Stimulated activated CD8-positive, alpha-beta memory T cell treated with anti-CD3 and anti-CD28 coated beads, Interleukin-7, amount 100 ng/mL, for 48 hours (primary cell): ENCODE measurements around the gene GID8.
"Not testable (repeated sequence)": the region's sequence is repeated elsewhere in the genome, so short reads cannot be mapped to it uniquely, and the experiment has no call there.

ENCODE experiments used
- DNase-seq, 2 donors: peaks; one replicate each; pipeline ENCODE4 v3.0.0-alpha.2; 2020; ENCODE audit warnings: low read depth in 1 of 2; ENCODE audit errors: extremely low read depth in 1 of 2

Gene GID8

DNA sequence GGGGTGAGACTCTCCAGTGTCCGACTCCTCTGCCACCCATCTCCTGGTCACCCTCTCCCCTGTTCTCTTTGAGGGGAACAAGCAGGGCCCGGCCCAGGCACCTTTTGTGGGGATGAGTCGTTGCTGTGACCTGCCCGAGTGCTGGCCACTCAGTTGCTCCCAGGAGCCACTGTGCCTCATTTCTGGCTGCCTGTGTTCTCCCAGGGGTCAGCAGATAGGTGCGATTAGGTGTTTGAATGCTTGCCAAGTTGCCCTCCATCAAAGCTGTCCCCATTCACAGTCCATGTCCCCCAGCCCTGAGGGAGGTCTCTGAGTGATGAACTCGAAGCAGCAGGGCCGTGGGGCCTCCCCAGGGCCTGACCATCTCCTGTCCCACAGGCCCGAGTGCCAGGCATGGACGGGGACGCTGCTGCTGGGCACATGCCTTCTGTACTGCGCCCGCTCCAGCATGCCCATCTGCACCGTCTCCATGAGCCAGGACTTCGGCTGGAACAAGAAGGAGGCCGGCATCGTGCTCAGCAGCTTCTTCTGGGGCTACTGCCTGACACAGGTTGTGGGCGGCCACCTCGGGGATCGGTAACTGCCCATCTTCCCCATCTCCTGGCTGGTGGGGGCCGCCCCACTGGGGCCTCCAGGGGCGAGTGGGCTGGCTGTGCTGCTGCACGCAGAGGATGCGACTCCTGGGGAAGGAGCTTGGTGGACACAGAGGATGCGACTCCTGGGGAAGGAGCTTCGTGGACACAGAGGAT is 18.6 kb downstream of the GID8 start:
- DNase-seq, result no peak

- no peak for DNase-seq
Measured at GRCh38 chr20:62957136-62958117, 19.5 kb downstream of the GID8 start.

GRCh38 chr20:62958388-62959100 is 20.6 kb downstream of the GID8 start:
- DNase-seq, result no peak

DNA sequence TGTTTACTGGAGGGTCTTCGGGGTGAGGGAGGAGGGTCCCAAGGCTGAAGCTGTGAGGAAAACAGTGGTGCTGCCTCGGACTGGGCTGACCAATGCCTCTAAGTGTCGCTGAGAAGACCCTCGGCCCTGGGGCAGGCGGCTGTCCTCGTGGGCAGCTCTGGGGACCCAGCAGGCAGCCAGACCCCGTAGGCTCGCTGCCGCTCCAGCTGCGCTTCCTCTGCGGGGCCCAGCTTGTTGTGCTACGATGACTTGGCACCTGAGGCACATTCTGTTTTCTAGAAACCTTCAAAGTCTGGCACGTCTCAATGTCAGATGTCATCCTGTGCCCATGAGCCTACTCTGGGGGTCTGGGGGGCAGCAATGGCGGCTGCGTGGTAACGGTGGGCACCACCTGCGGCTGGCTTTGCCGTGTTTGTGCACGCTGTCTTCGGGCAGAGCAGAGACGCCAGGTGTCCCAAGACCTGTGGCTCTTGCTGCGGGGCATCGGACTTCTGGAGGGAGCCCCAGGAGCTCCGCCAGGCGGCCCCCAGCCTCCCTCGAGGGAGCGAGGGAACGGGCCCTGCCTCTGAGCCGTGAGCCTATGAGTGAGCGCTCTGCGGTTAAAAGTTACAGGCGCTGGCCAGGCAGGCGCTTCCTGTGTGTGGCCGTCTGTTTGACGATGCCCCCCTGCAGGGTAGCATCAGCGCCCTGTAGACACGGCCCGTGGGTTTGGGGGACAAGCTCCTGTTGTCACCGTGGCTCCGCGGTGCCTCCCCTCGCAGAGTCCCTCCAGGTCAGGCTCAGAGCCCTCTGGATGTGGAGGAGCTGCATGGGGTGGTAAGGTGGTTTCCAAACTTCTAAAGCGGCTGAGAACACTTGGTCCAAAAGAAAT is 21.4 kb downstream of the GID8 start:
- no peak for DNase-seq

GRCh38 chr20:62959998-62960436 is 22.1 kb downstream of the GID8 start:
- DNase-seq, result no peak

DNA sequence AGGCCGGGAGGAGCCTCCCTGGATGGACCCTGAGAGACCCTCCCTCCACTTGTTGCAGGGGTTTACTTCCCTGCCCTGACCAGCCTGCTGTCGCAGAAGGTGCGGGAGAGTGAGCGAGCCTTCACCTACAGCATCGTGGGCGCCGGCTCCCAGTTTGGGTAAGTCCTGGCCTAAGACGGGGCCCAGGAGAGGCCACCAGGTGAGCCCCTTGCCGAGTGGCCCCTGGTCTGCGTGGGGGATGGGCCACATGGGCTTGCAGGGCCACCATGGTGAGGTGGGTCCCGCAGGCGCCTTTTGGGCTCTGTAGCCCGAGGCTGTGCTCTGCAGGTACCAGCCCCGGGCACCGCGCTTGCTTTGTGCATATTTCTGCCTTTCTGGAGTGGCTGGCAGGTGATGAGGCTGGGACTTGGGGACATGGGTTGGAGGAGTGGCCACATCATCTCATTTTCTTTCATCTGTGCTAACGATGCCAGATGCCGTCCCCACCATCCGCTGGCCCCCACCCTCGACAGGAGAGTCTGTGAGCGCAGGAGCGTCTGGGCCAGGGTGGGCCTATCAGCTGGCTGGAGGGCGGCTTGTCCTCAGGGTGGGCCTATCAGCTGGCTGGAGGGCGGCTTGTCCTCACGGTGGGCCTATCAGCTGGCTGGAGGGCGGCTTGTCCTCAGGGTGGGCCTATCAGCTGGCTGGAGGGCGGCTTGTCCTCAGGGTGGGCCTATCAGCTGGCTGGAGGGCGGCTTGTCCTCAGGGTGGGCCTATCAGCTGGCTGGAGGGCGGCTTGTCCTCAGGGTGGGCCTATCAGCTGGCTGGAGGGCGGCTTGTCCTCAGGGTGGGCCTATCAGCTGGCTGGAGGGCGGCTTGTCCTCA is 22.7 kb downstream of the GID8 start:
- not testable (repeated sequence) for DNase-seq

GRCh38 chr20:62961310-62961783 is 23.4 kb downstream of the GID8 start:
- DNase-seq, result no peak

DNA sequence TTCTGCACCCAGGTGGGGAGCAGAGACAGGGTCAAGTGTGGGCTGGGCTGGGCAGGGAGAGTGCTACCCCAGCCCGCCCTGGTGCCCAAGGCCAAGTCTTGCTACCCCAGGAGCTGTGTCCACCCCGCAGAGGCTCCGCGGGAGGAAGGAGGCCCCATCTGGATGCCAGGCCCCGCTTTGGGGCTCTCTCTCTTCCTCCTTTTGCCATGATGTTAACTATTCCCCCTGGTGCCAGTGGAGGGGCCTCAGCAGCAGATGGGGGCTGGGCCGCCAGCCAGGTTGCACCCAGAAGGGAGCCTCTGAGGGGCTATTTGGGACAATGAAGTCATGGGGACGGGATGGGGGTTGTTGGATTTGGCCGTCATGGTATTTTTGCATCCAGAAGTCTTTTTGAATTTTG is 23.9 kb downstream of the GID8 start:
- no peak for DNase-seq

DNA sequence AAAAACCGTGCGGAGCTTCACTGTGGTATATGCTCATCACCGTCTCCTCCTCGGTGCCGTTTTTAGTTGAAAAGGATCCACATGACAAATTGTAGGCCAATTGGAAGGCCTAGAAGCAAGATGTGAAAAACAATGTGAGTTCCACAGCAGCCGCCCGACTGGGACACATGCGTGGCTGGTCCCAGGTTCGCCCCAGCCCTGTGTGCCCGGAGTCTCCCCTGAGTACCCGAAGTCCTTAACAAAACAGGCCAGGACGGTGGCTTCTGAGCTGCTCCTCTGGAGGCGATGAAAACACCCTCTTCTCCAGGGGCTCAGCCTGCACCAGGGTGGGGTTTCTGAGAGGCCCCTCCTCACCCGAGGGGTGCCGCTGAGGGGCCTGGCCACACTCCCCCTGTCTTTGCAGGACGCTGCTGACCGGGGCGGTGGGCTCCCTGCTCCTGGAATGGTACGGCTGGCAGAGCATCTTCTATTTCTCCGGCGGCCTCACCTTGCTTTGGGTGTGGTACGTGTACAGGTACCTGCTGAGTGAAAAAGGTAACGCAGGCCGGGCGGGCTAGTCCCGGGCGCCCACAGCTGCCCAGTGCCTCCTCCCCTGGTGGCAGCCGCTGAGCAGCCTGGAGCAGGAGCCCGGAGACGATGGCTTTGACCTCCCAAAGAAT is 24.4 kb downstream of the GID8 start:
- DNase-seq, result no peak

GRCh38 chr20:62962891-62963613 is 25.1 kb downstream of the GID8 start:
- DNase-seq, result no peak

- no peak for DNase-seq
Measured at GRCh38 chr20:62963614-62964397, 25.9 kb downstream of the GID8 start.

- no peak for DNase-seq
Measured at GRCh38 chr20:62964700-62965099, 26.8 kb downstream of the GID8 start.

DNA sequence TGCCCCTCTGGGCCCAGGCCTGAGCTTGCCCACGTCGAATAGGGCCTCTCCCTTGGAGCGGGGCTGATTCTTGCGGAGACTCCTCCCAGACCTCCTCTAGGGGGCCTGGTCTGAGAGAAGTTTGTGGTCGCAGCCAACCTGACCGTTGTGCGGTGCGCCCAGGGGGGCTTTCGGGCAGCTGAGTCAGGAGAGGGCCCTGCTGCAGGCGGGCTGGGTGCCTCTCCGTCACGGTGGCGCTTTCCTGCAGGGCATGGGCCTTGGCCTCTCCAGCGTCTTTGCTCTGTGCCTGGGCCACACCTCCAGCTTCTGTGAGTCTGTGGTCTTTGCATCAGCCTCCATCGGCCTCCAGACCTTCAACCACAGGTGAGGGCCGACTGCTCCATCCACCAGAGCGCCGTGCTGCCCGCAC is 27.4 kb downstream of the GID8 start:
- no peak for DNase-seq

- no peak for DNase-seq
Measured at GRCh38 chr20:62966212-62967148, 28.5 kb downstream of the GID8 start.

DNA sequence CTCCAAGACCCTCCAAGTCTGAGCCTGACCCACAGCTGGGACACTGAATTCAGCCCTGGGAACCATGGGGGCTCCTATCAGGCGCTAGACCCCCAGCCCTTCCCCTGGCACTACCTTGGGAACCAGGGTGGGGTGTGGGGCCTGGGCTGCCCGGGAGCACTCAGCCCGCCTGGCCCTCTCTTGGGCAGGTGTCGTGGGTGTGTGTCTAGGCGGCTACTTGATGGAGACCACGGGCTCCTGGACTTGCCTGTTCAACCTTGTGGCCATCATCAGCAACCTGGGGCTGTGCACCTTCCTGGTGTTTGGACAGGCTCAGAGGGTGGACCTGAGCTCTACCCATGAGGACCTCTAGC is 29.2 kb downstream of the GID8 start:
- no peak for DNase-seq

- no peak for DNase-seq
Measured at GRCh38 chr20:62967628-62968351, 29.8 kb downstream of the GID8 start.
